Measurements from ENCODE around the gene SPHK1.

SPHK1 gene

DNA sequence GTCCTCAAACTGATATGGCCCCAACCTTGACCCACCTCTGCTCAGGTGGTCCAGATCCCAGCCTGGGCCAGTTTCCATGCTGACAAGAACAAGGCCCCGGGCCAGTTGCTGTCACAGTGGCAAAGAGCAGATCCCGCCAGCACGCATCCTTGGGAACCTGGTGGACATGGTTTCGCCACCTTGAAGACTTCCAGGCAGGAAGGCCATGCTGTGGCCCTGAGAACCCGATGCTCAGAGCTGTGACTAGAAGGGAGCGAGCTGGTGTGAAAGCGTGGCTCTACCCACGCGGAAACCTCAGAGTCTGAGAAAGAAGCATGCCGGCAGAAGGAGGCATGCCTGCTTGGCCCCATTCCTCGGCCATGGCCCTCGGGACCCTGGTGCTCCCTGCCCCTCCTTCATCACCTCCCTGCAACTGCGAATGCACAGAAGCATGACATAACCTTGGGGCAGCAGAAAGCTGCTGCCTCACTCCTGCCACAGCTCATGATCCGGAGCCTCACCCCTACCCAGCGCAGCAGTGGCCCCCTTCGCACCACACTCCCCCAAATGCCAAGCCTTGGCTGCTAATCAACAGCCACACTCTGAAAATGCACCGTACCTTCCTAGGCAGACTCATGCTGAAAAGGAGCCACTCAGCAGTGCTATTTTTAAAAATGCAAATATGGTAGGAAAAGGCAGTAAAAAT, 35.3 kb downstream of the SPHK1 start:
- no peaks in the 10 kb centered on the region for H3K9me3 ChIP-seq (ENCODE audit: insufficient read depth, low read depth, low read length)
- no peaks in the 10 kb centered on the region for H3K27me3 ChIP-seq (ENCODE audit: insufficient read depth, low read length, poor library complexity, severe bottlenecking)
- H3K4me3 ChIP-seq (ENCODE audit: low read length, poor library complexity, severe bottlenecking): no peak overlapping the region
- H4K20me1 ChIP-seq (ENCODE audit: insufficient read depth, low read length, poor library complexity, severe bottlenecking): peaks cover 20% of the 10 kb centered on the region
- peaks cover 19% of the 10 kb centered on the region; the same call in 1 of the 2 replicates for H3K36me3 ChIP-seq (ENCODE audit: insufficient read depth, low read length)
- TF ChIP-seq, protein P1, sequence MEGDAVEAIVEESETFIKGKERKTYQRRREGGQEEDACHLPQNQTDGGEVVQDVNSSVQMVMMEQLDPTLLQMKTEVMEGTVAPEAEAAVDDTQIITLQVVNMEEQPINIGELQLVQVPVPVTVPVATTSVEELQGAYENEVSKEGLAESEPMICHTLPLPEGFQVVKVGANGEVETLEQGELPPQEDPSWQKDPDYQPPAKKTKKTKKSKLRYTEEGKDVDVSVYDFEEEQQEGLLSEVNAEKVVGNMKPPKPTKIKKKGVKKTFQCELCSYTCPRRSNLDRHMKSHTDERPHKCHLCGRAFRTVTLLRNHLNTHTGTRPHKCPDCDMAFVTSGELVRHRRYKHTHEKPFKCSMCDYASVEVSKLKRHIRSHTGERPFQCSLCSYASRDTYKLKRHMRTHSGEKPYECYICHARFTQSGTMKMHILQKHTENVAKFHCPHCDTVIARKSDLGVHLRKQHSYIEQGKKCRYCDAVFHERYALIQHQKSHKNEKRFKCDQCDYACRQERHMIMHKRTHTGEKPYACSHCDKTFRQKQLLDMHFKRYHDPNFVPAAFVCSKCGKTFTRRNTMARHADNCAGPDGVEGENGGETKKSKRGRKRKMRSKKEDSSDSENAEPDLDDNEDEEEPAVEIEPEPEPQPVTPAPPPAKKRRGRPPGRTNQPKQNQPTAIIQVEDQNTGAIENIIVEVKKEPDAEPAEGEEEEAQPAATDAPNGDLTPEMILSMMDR (conservative IDR thresholded peaks at IDR 0.05; ENCODE audit: low read length): no peak
- TF ChIP-seq EZH2phosphoT487 (IDR thresholded peaks at IDR 0.05; ENCODE audit: borderline replicate concordance): no peak
- no peaks in the 10 kb centered on the region for H3F3A ChIP-seq (ENCODE audit: low read depth)
- H3K4me1 ChIP-seq (ENCODE audit: insufficient read depth, low read length, poor library complexity, severe bottlenecking): no peaks in the 10 kb centered on the region
- peaks cover 87% of the 10 kb centered on the region for H3K79me2 ChIP-seq (ENCODE audit: insufficient read depth, low read length)
- no peak overlapping the region for H2AFZ ChIP-seq (ENCODE audit: low read length)
- no peak overlapping the region for H3K4me2 ChIP-seq (ENCODE audit: low read depth, low read length, poor library complexity, severe bottlenecking)
- no peaks in the 10 kb centered on the region for H3K9me2 ChIP-seq (replicated peaks; ENCODE audit: low read depth, low read length)
- H3K9ac ChIP-seq (ENCODE audit: low read depth, low read length, poor library complexity, severe bottlenecking): no peak overlapping the region

DNA sequence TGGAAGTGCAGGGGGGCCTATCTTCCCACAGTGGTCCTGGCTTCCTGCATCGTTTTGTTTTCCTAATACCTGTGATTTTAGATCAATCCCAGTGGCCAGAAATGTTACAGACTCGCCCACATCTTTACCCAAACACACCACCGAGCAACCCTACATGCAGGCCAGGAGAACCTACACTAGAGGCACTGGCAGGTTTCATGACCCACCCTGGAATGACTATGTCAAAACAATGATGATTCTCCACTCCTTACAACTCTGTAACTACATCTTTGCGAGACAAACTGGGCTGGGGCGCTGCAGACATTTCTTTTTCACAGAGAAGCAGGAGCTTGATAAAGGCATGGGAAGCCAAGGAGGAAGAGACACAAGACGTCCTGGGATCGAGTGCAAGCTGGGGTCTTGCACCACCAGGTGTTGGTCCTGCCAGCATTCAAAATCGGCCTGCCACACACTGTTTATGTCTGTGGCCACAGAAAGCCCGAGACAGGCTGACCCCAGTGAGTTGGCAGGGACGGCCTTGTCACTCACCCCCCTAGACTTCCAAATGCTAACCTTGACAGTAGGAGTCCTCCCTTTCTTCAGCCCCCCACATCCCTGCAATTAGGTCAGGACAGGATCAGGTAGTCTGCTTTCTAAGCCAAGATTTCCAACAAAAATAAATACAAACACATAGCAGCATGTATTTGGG, 36.1 kb downstream of the SPHK1 start:
- Histone ChIP-seq H3K9me2 (replicated peaks; ENCODE audit: low read depth, low read length) (no peaks in the 10 kb centered on the region), H3K4me2 (ENCODE audit: low read depth, low read length, poor library complexity, severe bottlenecking) (no peak overlapping the region), H3K4me1 (ENCODE audit: insufficient read depth, low read length, poor library complexity, severe bottlenecking) (no peaks in the 10 kb centered on the region), H3K4me3 (ENCODE audit: low read length, poor library complexity, severe bottlenecking) (no peak overlapping the region), H3K9ac (ENCODE audit: low read depth, low read length, poor library complexity, severe bottlenecking) (no peak overlapping the region), H4K20me1 (ENCODE audit: insufficient read depth, low read length, poor library complexity, severe bottlenecking) (peaks cover 17% of the 10 kb centered on the region), H2AFZ (ENCODE audit: low read length) (no peak overlapping the region), H3K36me3 (ENCODE audit: insufficient read depth, low read length) (peaks cover 19% of the 10 kb centered on the region; the same call in 1 of the 2 replicates), H3F3A (ENCODE audit: low read depth) (no peaks in the 10 kb centered on the region), H3K9me3 (ENCODE audit: insufficient read depth, low read depth, low read length) (no peaks in the 10 kb centered on the region), H3K79me2 (ENCODE audit: insufficient read depth, low read length) (peaks cover 84% of the 10 kb centered on the region), H3K27me3 (ENCODE audit: insufficient read depth, low read length, poor library complexity, severe bottlenecking) (no peaks in the 10 kb centered on the region)
- TF ChIP-seq EZH2phosphoT487 (IDR thresholded peaks at IDR 0.05; ENCODE audit: borderline replicate concordance): no peak

DNA sequence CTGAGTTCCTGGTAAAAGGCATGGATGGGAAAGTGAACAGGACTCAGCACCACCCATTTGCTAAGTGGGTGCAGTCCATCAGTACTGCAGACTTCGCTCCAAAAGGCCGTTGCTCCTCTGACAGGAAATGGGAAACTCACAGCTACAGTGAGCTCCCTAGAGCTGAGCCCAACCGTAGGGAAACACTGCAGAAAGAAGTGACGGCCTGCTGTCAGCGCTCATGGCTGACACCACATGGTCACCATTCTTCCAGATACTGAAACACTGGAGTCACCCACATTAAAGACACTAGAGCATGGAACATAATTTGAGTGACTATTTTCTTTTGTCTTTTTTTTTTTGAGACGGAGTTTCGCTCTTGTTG, 36.6 kb downstream of the SPHK1 start:
- TF ChIP-seq EZH2phosphoT487 (IDR thresholded peaks at IDR 0.05; ENCODE audit: borderline replicate concordance): no peak
- TF ChIP-seq, protein P1 (conservative IDR thresholded peaks at IDR 0.05; ENCODE audit: low read length): no peak
- Histone ChIP-seq H3K9me2 (replicated peaks; ENCODE audit: low read depth, low read length) (no peaks in the 10 kb centered on the region), H3K27me3 (ENCODE audit: insufficient read depth, low read length, poor library complexity, severe bottlenecking) (no peaks in the 10 kb centered on the region), H3K9ac (ENCODE audit: low read depth, low read length, poor library complexity, severe bottlenecking) (no peak overlapping the region), H3K9me3 (ENCODE audit: insufficient read depth, low read depth, low read length) (no peaks in the 10 kb centered on the region), H3K36me3 (ENCODE audit: insufficient read depth, low read length) (peaks cover 17% of the 10 kb centered on the region; the same call in 1 of the 2 replicates), H2AFZ (ENCODE audit: low read length) (no peak overlapping the region), H4K20me1 (ENCODE audit: insufficient read depth, low read length, poor library complexity, severe bottlenecking) (peaks cover 17% of the 10 kb centered on the region), H3K4me3 (ENCODE audit: low read length, poor library complexity, severe bottlenecking) (no peak overlapping the region), H3K4me2 (ENCODE audit: low read depth, low read length, poor library complexity, severe bottlenecking) (no peak overlapping the region), H3F3A (ENCODE audit: low read depth) (no peaks in the 10 kb centered on the region), H3K4me1 (ENCODE audit: insufficient read depth, low read length, poor library complexity, severe bottlenecking) (no peaks in the 10 kb centered on the region), H3K79me2 (ENCODE audit: insufficient read depth, low read length) (peaks cover 85% of the 10 kb centered on the region)
